HL-60/S4 (cell line): ENCODE results near the gene CDC25C.

Source experiments
- in situ Hi-C: fragments of 300-500 bp; cut with MboI; formaldehyde crosslinking; loops from 2 replicates; pipeline ENCODE4 v1.14.3; 2022; ENCODE audit warnings: low sequenced_read_pairs

CDC25C gene

GRCh38 chr5:138331449-138332368 is at the start of gene CDC25C:
Gene CDC25C (minus strand): TSS chr5:138331804. CDS start chr5:138331180, 624 bp downstream.
- in situ Hi-C loops, result no loop called here

GRCh38 chr5:138372653-138373052 is 41.0 kb upstream of the CDC25C start:
- in situ Hi-C loops, result no loop called here

GRCh38 chr5:138372225-138372624 is 40.6 kb upstream of the CDC25C start:
- in situ Hi-C loops, result no loop called here

- in situ Hi-C loops, result no loop called here
Observed at GRCh38 chr5:138371454-138371853, 39.9 kb upstream of the CDC25C start.

GRCh38 chr5:138370537-138370936 is 38.9 kb upstream of the CDC25C start:
- in situ Hi-C loops, result no loop called here

- in situ Hi-C loops, result no loop called here
Observed at GRCh38 chr5:138369706-138370105, 38.1 kb upstream of the CDC25C start.

GRCh38 chr5:138369261-138369660 is 37.7 kb upstream of the CDC25C start:
- in situ Hi-C loops, result no loop called here

- in situ Hi-C loops, result no loop called here
Observed at GRCh38 chr5:138366632-138367382, 35.2 kb upstream of the CDC25C start.

- in situ Hi-C loops, result no loop called here
Observed at GRCh38 chr5:138364576-138364975, 33.0 kb upstream of the CDC25C start.

GRCh38 chr5:138360941-138361452 is 29.4 kb upstream of the CDC25C start:
- in situ Hi-C loops, result no loop called here

GRCh38 chr5:138359621-138360020 is 28.0 kb upstream of the CDC25C start:
- in situ Hi-C loops, result no loop called here

GRCh38 chr5:138354926-138355378 is 23.3 kb upstream of the CDC25C start:
- in situ Hi-C loops, result no loop called here

GRCh38 chr5:138354387-138354786 is 22.8 kb upstream of the CDC25C start:
- in situ Hi-C loops, result no loop called here

GRCh38 chr5:138353560-138354080 is 22.0 kb upstream of the CDC25C start:
- in situ Hi-C loops, result no loop called here

- in situ Hi-C loops, result no loop called here
Observed at GRCh38 chr5:138352722-138353559, 21.3 kb upstream of the CDC25C start.

GRCh38 chr5:138352071-138352721 is 20.6 kb upstream of the CDC25C start, which contains the start of gene KDM3B:
Gene KDM3B (plus strand): TSS chr5:138352685. CDS start chr5:138352796, 111 bp downstream.
- in situ Hi-C loops, result no loop called here

GRCh38 chr5:138351517-138351916 is 19.9 kb upstream of the CDC25C start:
- in situ Hi-C loops, result no loop called here

GRCh38 chr5:138351056-138351455 is 19.5 kb upstream of the CDC25C start:
- in situ Hi-C loops, result no loop called here

- in situ Hi-C loops, result no loop called here
Observed at GRCh38 chr5:138350563-138350890, 18.9 kb upstream of the CDC25C start.
